DND-41 (cell line): ENCODE results near the gene FPGT.

Experiments
- EZH2 ChIP-seq: IDR thresholded peaks from 3 replicates; pipeline ENCODE4 v1.6.1; 2012; ENCODE audit warnings: borderline replicate concordance, low read depth, mild to moderate bottlenecking, moderate library complexity, low read length, inconsistent platforms; ENCODE audit not compliant: severe bottlenecking
- TF ChIP-seq, protein P1 (sequence below): IDR thresholded peaks from 2 replicates; pipeline ENCODE4 v1.5.1; 2012; ENCODE audit warnings: borderline replicate concordance, low read length, moderate library complexity, mild to moderate bottlenecking; ENCODE audit not compliant: poor library complexity, severe bottlenecking; ENCODE audit errors: extremely low read depth

DNA sequence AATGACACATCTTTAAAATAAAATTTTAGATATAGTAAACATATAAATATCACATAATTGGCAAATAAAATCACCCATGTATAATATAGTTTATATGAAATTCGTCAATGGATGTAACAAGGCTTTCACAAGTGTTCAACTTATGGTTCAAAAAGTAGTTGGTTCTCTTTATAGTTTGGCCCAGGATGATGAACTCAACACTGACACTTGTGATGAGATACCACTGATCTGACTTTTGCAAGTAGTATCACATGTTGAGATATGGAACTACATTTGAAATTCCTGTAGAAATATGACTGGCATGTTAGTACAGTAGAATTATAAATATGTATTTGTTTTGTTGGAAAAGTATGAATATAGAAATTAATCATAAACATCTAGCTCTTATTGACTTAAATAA is 39.0 kb downstream of the FPGT start:
- TF ChIP-seq EZH2, result no peak
- TF ChIP-seq, protein P1, sequence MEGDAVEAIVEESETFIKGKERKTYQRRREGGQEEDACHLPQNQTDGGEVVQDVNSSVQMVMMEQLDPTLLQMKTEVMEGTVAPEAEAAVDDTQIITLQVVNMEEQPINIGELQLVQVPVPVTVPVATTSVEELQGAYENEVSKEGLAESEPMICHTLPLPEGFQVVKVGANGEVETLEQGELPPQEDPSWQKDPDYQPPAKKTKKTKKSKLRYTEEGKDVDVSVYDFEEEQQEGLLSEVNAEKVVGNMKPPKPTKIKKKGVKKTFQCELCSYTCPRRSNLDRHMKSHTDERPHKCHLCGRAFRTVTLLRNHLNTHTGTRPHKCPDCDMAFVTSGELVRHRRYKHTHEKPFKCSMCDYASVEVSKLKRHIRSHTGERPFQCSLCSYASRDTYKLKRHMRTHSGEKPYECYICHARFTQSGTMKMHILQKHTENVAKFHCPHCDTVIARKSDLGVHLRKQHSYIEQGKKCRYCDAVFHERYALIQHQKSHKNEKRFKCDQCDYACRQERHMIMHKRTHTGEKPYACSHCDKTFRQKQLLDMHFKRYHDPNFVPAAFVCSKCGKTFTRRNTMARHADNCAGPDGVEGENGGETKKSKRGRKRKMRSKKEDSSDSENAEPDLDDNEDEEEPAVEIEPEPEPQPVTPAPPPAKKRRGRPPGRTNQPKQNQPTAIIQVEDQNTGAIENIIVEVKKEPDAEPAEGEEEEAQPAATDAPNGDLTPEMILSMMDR, result no peak
